Measurements from ENCODE around the gene SEPHS2. TPM values are rescaled to one million over a fixed set of nuclear protein-coding genes. Genes with fewer than 3 reads are reported as not detected.

Gene SEPHS2
- total and polyA plus RNA-seq, 2 experiments from 2014 or later: 14.0 to 51.9 TPM

GRCh38 chr16:30449116-30449435 lies 3.4 kb upstream of the SEPHS2 start:
- no peak for DNase-seq (ENCODE audit: low read depth in 1 of 2, low spot score in 1 of 2)
- Histone ChIP-seq H3K4me1 (ENCODE audit: low read depth) (no peaks in the 10 kb centered on the region), H3K9me3 (ENCODE audit: low read depth) (no peaks in the 10 kb centered on the region), H3K27me3 (no peaks in the 10 kb centered on the region), H3K27ac (no peak overlapping the region), H3K36me3 (peaks cover under 1% of the 10 kb centered on the region), H3K4me3 (no peak overlapping the region)
- TF ChIP-seq CTCF (IDR thresholded peaks at IDR 0.05; ENCODE audit: low read depth, low read length): no peak

DNA sequence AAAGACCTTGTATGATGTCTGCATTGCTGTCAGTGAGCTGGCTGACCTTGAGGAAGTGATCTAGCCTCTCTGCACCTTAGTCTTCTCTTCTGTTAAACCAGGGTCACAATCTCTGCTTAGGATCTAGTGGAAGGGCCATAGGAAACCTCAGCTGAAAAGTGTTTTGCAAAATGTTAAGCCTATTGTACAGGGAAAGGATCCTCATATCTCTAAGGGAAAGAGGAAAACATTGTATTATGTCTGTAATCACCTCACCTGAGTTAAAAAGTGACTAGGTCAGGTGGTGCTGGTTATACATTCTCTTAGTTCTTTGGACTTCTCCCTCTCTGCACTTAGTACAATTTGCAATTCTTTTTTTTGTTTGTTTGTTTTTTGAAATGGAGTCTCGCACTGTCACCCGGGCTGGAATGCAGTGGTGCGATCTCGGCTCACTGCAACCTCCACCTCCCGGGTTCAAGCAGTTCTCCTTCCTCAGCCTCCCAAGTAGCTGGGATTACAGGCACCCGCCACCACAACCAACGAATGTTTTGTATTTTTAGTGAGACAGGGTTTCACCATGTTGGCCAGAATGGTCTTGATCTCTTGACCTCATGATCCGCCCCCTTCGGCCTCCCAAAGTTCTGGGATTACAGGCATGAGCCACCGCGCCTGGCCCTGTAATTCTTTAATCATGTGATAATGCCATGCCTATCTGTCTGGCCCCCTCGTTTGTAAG lies 2.0 kb upstream of the SEPHS2 start:
- no peak overlapping the region for H3K4me3 ChIP-seq
- no peak for DNase-seq (ENCODE audit: low read depth in 1 of 2, low spot score in 1 of 2)
- H3K27ac ChIP-seq: no peak overlapping the region
- H3K4me1 ChIP-seq (ENCODE audit: low read depth): no peaks in the 10 kb centered on the region
- H3K36me3 ChIP-seq: peaks cover 4% of the 10 kb centered on the region
- H3K9me3 ChIP-seq (ENCODE audit: low read depth): no peaks in the 10 kb centered on the region
- no peaks in the 10 kb centered on the region for H3K27me3 ChIP-seq
- TF ChIP-seq CTCF (IDR thresholded peaks at IDR 0.05; ENCODE audit: low read depth, low read length): no peak

GRCh38 chr16:30446203-30446595 lies 525 bp upstream of the SEPHS2 start:
- Histone ChIP-seq H3K4me1 (ENCODE audit: low read depth) (no peaks in the 10 kb centered on the region), H3K27me3 (no peaks in the 10 kb centered on the region), H3K36me3 (peaks cover 4% of the 10 kb centered on the region), H3K4me3 (peak overlapping the region; percentile 85), H3K9me3 (ENCODE audit: low read depth) (no peaks in the 10 kb centered on the region), H3K27ac (peak overlapping the region; percentile 93)
- no peak for DNase-seq (ENCODE audit: low read depth in 1 of 2, low spot score in 1 of 2)
- TF ChIP-seq CTCF (IDR thresholded peaks at IDR 0.05; ENCODE audit: low read depth, low read length): no peak

- H3K4me3 ChIP-seq: peak overlapping the region; percentile 85
- H3K27me3 ChIP-seq: no peaks in the 10 kb centered on the region
- peaks cover 4% of the 10 kb centered on the region for H3K36me3 ChIP-seq
- DNase-seq (ENCODE audit: low read depth in 1 of 2, low spot score in 1 of 2): no peak
- H3K4me1 ChIP-seq (ENCODE audit: low read depth): no peaks in the 10 kb centered on the region
- no peak for TF ChIP-seq CTCF (IDR thresholded peaks at IDR 0.05; ENCODE audit: low read depth, low read length)
- peak overlapping the region; percentile 93 for H3K27ac ChIP-seq
- H3K9me3 ChIP-seq (ENCODE audit: low read depth): no peaks in the 10 kb centered on the region
Measured at GRCh38 chr16:30445149-30445407, 596 bp downstream of the SEPHS2 start.

GRCh38 chr16:30444231-30445148 lies 1.2 kb downstream of the SEPHS2 start:
- peaks cover 4% of the 10 kb centered on the region for H3K36me3 ChIP-seq
- no peaks in the 10 kb centered on the region for H3K9me3 ChIP-seq (ENCODE audit: low read depth)
- peak overlapping the region; percentile 85 for H3K4me3 ChIP-seq
- DNase-seq (ENCODE audit: low read depth in 1 of 2, low spot score in 1 of 2): no peak
- no peak for TF ChIP-seq CTCF (IDR thresholded peaks at IDR 0.05; ENCODE audit: low read depth, low read length)
- no peaks in the 10 kb centered on the region for H3K27me3 ChIP-seq
- H3K27ac ChIP-seq: peak overlapping the region; percentile 93
- no peaks in the 10 kb centered on the region for H3K4me1 ChIP-seq (ENCODE audit: low read depth)

Data from cardiac muscle cell (in vitro differentiated cells and primary cell).